ENCODE results near the gene SIRT2. TPM values are rescaled to one million over a fixed set of nuclear protein-coding genes. Genes with fewer than 3 reads are reported as not detected.

The SIRT2 gene
- total and polyA plus RNA-seq, 2 donors (not counting 1 experiment from before 2014, with no cell fraction given), result 42.4 to 65.9 TPM

- intact Hi-C loops (cut with micrococcal nuclease), result loop anchor here (5.0 kb wide), 1 partner anchor 206 kb away; the partner anchor contains the start of gene ACTN4
- H3K27ac Mint-ChIP-seq, result peak overlapping the region; percentile 100
- Histone ChIP-seq H3K27ac (ENCODE audit: low read length in 2 of 2) (peak overlapping the region; percentile 95 to 96), H3K79me2 (ENCODE audit: control insufficient read depth, insufficient read depth, low read length) (peaks cover 8% of the 10 kb centered on the region), H4K20me1 (ENCODE audit: control insufficient read depth, insufficient read depth, low read length, poor library complexity, severe bottlenecking) (peaks cover 10% of the 10 kb centered on the region), H3K27me3 (replicated peaks in 1 of 4; ENCODE audit: control extremely low read depth in 1 of 4, control insufficient read depth in 3 of 4, insufficient read depth in 4 of 4, low read length in 3 of 4) (no peaks in the 10 kb centered on the region), H3K4me1 (ENCODE audit: control insufficient read depth in 2 of 2, insufficient read depth in 2 of 2, low read length in 2 of 2) (peaks cover 38 to 53% of the 10 kb centered on the region in 2 donors), H2AFZ (ENCODE audit: insufficient read depth, low read depth, low read length, poor library complexity, severe bottlenecking) (peak overlapping the region; percentile 76), H3K9ac (ENCODE audit: low read length) (peak overlapping the region; percentile 77), H3K36me3 (replicated peaks in 1 of 2; ENCODE audit: control extremely low read depth in 1 of 2, control insufficient read depth in 1 of 2, extremely low read depth in 1 of 2, insufficient read depth in 2 of 2, low read length in 1 of 2) (peaks cover 0 to 8% of the 10 kb centered on the region in 2 experiments), H3K4me2 (replicated peaks; ENCODE audit: low read depth, low read length, poor library complexity, severe bottlenecking) (peak overlapping the region; percentile 76), H3K4me3 (ENCODE audit: control extremely low read depth in 1 of 5, extremely low read depth in 1 of 5, insufficient read depth in 1 of 5, low read depth in 2 of 5, low read length in 4 of 5) (peak overlapping the region in 2 of 5 experiments; percentile 83 to 91), H3K9me3 (ENCODE audit: control extremely low read depth in 1 of 3, control insufficient read depth in 2 of 3, insufficient read depth in 1 of 3, low read length in 2 of 3) (peaks cover 0 to 7% (median 0%) of the 10 kb centered on the region in 3 donors)
- POLR2A ChIA-PET, result interaction anchor here (2.1 to 8.7 kb wide), 3 partner anchors 8 to 47 kb away, joined by 8 to 237 read pairs (median 14); partner anchors contain the start of genes NFKBIB and SIRT2
- 95% methylated on average over 12 of the region's 17 CpGs for WGBS (ENCODE audit: insufficient coverage)
- no peaks in the 10 kb centered on the region for H3K9me3 Mint-ChIP-seq (ENCODE audit: insufficient read depth)
- peak overlapping the region; percentile 100 for H3K4me3 Mint-ChIP-seq
- ATAC-seq (ENCODE audit: low read depth), result no peak
- TF ChIP-seq CTCF (IDR thresholded peaks at IDR 0.05), result no peak
- no peak for TF ChIP-seq EZH2 (IDR thresholded peaks at IDR 0.05; ENCODE audit: borderline replicate concordance, insufficient read depth, low read depth, low read length, poor library complexity, severe bottlenecking)
- CTCF ChIA-PET, result interaction anchor here (0.8 to 4.6 kb wide), 7 partner anchors 12 to 219 kb away, joined by 3 to 62 read pairs (median 11); partner anchors contain the start of gene RINL
- H3K27me3 Mint-ChIP-seq, result no peaks in the 10 kb centered on the region
- no peak for DNase-seq
- peaks cover 55% of the 10 kb centered on the region for H3K4me1 Mint-ChIP-seq
Observed at GRCh38 chr19:38853214-38853613, 46.2 kb downstream of the SIRT2 start.
